ENCODE measurements around the gene CLEC9A.

Gene CLEC9A

GRCh38 chr12:10042167-10042566 lies 11.7 kb downstream of the CLEC9A start:
- no peak for ATAC-seq
- TF ChIP-seq TOX (CRISPR knock-in tag; IDR thresholded peaks at IDR 0.05; ENCODE audit: borderline replicate concordance) = no peak
- TF ChIP-seq CSDC2 (CRISPR knock-in tag; IDR thresholded peaks at IDR 0.05) = no peak
- TF ChIP-seq SNAI2 (CRISPR knock-in tag; IDR thresholded peaks at IDR 0.05) = no peak
- no peak for TF ChIP-seq OSR1 (CRISPR knock-in tag; IDR thresholded peaks at IDR 0.05)
- TF ChIP-seq POU6F1 (CRISPR knock-in tag; IDR thresholded peaks at IDR 0.05; ENCODE audit: borderline replicate concordance, low read depth) = no peak

- TF ChIP-seq PATZ1 (CRISPR knock-in tag; IDR thresholded peaks at IDR 0.05; ENCODE audit: borderline replicate concordance) (no peak), CSRNP3 (CRISPR knock-in tag; IDR thresholded peaks at IDR 0.05) (no peak), RARB (CRISPR knock-in tag; IDR thresholded peaks at IDR 0.05) (no peak), ZNF70 (CRISPR knock-in tag; IDR thresholded peaks at IDR 0.05) (no peak)
- no peak for ATAC-seq
Measured at GRCh38 chr12:10048526-10048925, 18.0 kb downstream of the CLEC9A start.

- no peak for TF ChIP-seq TCF4 (CRISPR knock-in tag; IDR thresholded peaks at IDR 0.05; ENCODE audit: borderline replicate concordance)
- TF ChIP-seq ZNF565 (CRISPR knock-in tag; conservative IDR thresholded peaks at IDR 0.05; ENCODE audit: low read depth) = no peak
- TF ChIP-seq TSHZ2 (CRISPR knock-in tag; IDR thresholded peaks at IDR 0.05) = no peak
- no peak for TF ChIP-seq ARNTL (CRISPR knock-in tag; IDR thresholded peaks at IDR 0.05; ENCODE audit: borderline replicate concordance, low read depth)
- TF ChIP-seq ZNF70 (CRISPR knock-in tag; IDR thresholded peaks at IDR 0.05) = no peak
- no peak for TF ChIP-seq ZC3H10 (CRISPR knock-in tag; IDR thresholded peaks at IDR 0.05)
- no peak for TF ChIP-seq BACH2 (CRISPR knock-in tag; IDR thresholded peaks at IDR 0.05; ENCODE audit: borderline replicate concordance)
- no peak for TF ChIP-seq CSRNP3 (CRISPR knock-in tag; IDR thresholded peaks at IDR 0.05)
- no peak for TF ChIP-seq OSR1 (CRISPR knock-in tag; IDR thresholded peaks at IDR 0.05)
- TF ChIP-seq POU6F1 (CRISPR knock-in tag; IDR thresholded peaks at IDR 0.05; ENCODE audit: borderline replicate concordance, low read depth) = no peak
- no peak for TF ChIP-seq GLIS3 (CRISPR knock-in tag; IDR thresholded peaks at IDR 0.05)
- no peak for TF ChIP-seq ZFP3 (CRISPR knock-in tag; IDR thresholded peaks at IDR 0.05)
- no peak for TF ChIP-seq ISL1 (CRISPR knock-in tag; IDR thresholded peaks at IDR 0.05)
- no peak for TF ChIP-seq TOX (CRISPR knock-in tag; IDR thresholded peaks at IDR 0.05; ENCODE audit: borderline replicate concordance)
- TF ChIP-seq ZNF8 (CRISPR knock-in tag; IDR thresholded peaks at IDR 0.05) = no peak
- no peak for TF ChIP-seq SNAI2 (CRISPR knock-in tag; IDR thresholded peaks at IDR 0.05)
- TF ChIP-seq PATZ1 (CRISPR knock-in tag; IDR thresholded peaks at IDR 0.05; ENCODE audit: borderline replicate concordance) = no peak
- TF ChIP-seq PPARA (CRISPR knock-in tag; IDR thresholded peaks at IDR 0.05; ENCODE audit: borderline replicate concordance) = no peak
- TF ChIP-seq CSDC2 (CRISPR knock-in tag; IDR thresholded peaks at IDR 0.05) = no peak
- no peak for TF ChIP-seq ZFP30 (CRISPR knock-in tag; IDR thresholded peaks at IDR 0.05)
- no peak for ATAC-seq
Measured at GRCh38 chr12:10052193-10052913, 21.9 kb downstream of the CLEC9A start.
